Thyroid gland (tissue), 4 donors: Measurements from ENCODE around the gene PCDHB13. TPM values are rescaled to one million over a fixed set of nuclear protein-coding genes. Genes with fewer than 3 reads are reported as not detected.
"Not testable (repeated sequence)": the region's sequence is repeated elsewhere in the genome, so short reads cannot be mapped to it uniquely, and the experiment has no call there.

Source experiments
- DNase-seq, 2 donors: peaks; one replicate each; pipeline ENCODE4 v3.0.0-alpha.2; 2019
- H3K27ac ChIP-seq, 3 donors: fragments of 200-600 bp; sonication (generic); 1 replicate in 2 of 3; 2 replicates in 1 of 3; pipeline ENCODE4 v1.5.1; 2016 to 2019; ENCODE audit warnings: mild to moderate bottlenecking in 1 of 3, moderate library complexity in 1 of 3
- H3K27me3 ChIP-seq: fragments of 200-600 bp; sonication (generic); one replicate; pipeline ENCODE4 v1.5.1; 2019
- H3K36me3 ChIP-seq, 2 donors: fragments of 200-600 bp; sonication (generic); one replicate each; pipeline ENCODE4 v1.5.1; 2016 to 2019
- H3K4me1 ChIP-seq, 2 donors: fragments of 200-600 bp; sonication (generic); one replicate each; pipeline ENCODE4 v1.5.1; 2017 to 2019
- H3K4me3 ChIP-seq, 3 donors: fragments of 200-600 bp; sonication (generic); replicated peaks in 1 of 3; 1 replicate in 2 of 3; 2 replicates in 1 of 3; pipeline ENCODE4 v1.5.1; 2016; ENCODE audit warnings: mild to moderate bottlenecking in 1 of 3
- H3K9me3 ChIP-seq: fragments of 200-600 bp; sonication (generic); one replicate; pipeline ENCODE4 v1.5.1; 2017
- POLR2A ChIP-seq, 2 donors: fragments of 450-650 bp; IDR thresholded peaks; one replicate each; pipeline ENCODE4 v1.6.1; 2017; ENCODE audit warnings: antibody characterized with exemption in 2 of 2, mild to moderate bottlenecking in 2 of 2, moderate library complexity in 1 of 2
- WGBS, 2 donors: methylation state at CpG; one replicate each; pipeline ENCODE4 v1.1.5; 2017; 5-methylcytosine and 5-hydroxymethylcytosine counted together
- intact Hi-C: fragments of 100-400 bp; cut with DNase I; formaldehyde crosslinking; loops from one replicate; pipeline ENCODE4 v1.15.1; 2023
- total RNA-seq, 4 donors: library from RNA; depleted of rRNA; stranded (reverse); fragments of >200 nt; gene quantifications; one replicate each; pipeline ENCODE4 v1.2.3, GENCODE V29; 2016
- TF ChIP-seq, protein P1 (sequence below), 6 experiments: fragments of 200-600 bp in 3 of 6; fragments of 450-650 bp in 3 of 6; sonication (generic) in 3 of 6; IDR thresholded peaks; one replicate each; pipeline ENCODE4 v1.5.1; 2016 to 2019; ENCODE audit warnings: antibody characterized with exemption in 6 of 6, mild to moderate bottlenecking in 2 of 6, inconsistent platforms in 1 of 6, moderate library complexity in 1 of 6

PCDHB13 gene
- total RNA-seq, result 1 to 10 TPM; 4.0 to 7.2 (median 5.2) TPM

GRCh38 chr5:141213656-141214339, at the start of gene PCDHB13:
Gene PCDHB13, plus strand, starts transcription at chr5:141213919. Its CDS starts 205 bp downstream, at chr5:141214124.
- DNase-seq, result peak; percentile 29 to 54
- intact Hi-C loops, H3K36me3 ChIP-seq, H3K27me3 ChIP-seq, H3K9me3 ChIP-seq, H3K4me3 ChIP-seq, H3K27ac ChIP-seq, H3K4me1 ChIP-seq: not testable (repeated sequence)
- TF ChIP-seq, protein P1, sequence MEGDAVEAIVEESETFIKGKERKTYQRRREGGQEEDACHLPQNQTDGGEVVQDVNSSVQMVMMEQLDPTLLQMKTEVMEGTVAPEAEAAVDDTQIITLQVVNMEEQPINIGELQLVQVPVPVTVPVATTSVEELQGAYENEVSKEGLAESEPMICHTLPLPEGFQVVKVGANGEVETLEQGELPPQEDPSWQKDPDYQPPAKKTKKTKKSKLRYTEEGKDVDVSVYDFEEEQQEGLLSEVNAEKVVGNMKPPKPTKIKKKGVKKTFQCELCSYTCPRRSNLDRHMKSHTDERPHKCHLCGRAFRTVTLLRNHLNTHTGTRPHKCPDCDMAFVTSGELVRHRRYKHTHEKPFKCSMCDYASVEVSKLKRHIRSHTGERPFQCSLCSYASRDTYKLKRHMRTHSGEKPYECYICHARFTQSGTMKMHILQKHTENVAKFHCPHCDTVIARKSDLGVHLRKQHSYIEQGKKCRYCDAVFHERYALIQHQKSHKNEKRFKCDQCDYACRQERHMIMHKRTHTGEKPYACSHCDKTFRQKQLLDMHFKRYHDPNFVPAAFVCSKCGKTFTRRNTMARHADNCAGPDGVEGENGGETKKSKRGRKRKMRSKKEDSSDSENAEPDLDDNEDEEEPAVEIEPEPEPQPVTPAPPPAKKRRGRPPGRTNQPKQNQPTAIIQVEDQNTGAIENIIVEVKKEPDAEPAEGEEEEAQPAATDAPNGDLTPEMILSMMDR (IDR thresholded peaks at IDR 0.05), result peak in 3 of 6 experiments; percentile 35 to 43 (median 40)
- 8 to 13% methylated on average over 11 to 12 of the region's 18 CpGs for WGBS, 2 donors

GRCh38 chr5:141172381-141173204, 41.1 kb upstream of the PCDHB13 start, which contains the start of gene PCDHB7:
Gene PCDHB7, plus strand, starts transcription at chr5:141172644. Its CDS starts 192 bp downstream, at chr5:141172836.
- DNase-seq, result peak; percentile 4 to 23
- Histone ChIP-seq H3K27ac (no peak within 1 kb of the TSS), H3K9me3 (no peaks in the 10 kb centered on the region), H3K4me3 (no peak within 1 kb of the TSS), H3K36me3 (no peaks in the 10 kb centered on the region), H3K4me1 (no peaks in the 10 kb centered on the region), H3K27me3 (no peaks in the 10 kb centered on the region)
- no peak for TF ChIP-seq POLR2A (IDR thresholded peaks at IDR 0.05)
- TF ChIP-seq, protein P1 (IDR thresholded peaks at IDR 0.05), result peak in 2 of 6 experiments; percentile 21 to 38
- intact Hi-C loops, result no loop called here
- 21 to 43% methylated on average over 20 of the region's 20 CpGs for WGBS, 2 donors

GRCh38 chr5:141174291-141175104, 39.2 kb upstream of the PCDHB13 start:
- H3K27me3 ChIP-seq, H3K9me3 ChIP-seq, H3K4me1 ChIP-seq, DNase-seq, H3K36me3 ChIP-seq, intact Hi-C loops, H3K4me3 ChIP-seq, H3K27ac ChIP-seq: not testable (repeated sequence)
- WGBS, 2 donors, result 30 to 65% methylated on average over 55 to 76 of the region's 79 CpGs

- Histone ChIP-seq H3K9me3 (no peaks in the 10 kb centered on the region), H3K4me3 (no peak overlapping the region), H3K36me3 (no peaks in the 10 kb centered on the region), H3K27me3 (no peaks in the 10 kb centered on the region), H3K27ac (no peak overlapping the region), H3K4me1 (no peaks in the 10 kb centered on the region)
- intact Hi-C loops, result no loop called here
- TF ChIP-seq, protein P1 (IDR thresholded peaks at IDR 0.05), result no peak
- no peak for TF ChIP-seq POLR2A (IDR thresholded peaks at IDR 0.05)
- no peak for DNase-seq
- WGBS, 2 donors, result 44 to 66% methylated on average over 1 of the region's 1 CpG
Observed at GRCh38 chr5:141175933-141176332, 37.8 kb upstream of the PCDHB13 start.

- H3K27ac ChIP-seq, H3K27me3 ChIP-seq, H3K36me3 ChIP-seq, DNase-seq, H3K9me3 ChIP-seq, H3K4me1 ChIP-seq, H3K4me3 ChIP-seq, intact Hi-C loops: not testable (repeated sequence)
- WGBS, 2 donors, result 24 to 49% methylated on average over 14 to 17 of the region's 18 CpGs
Observed at GRCh38 chr5:141177577-141178191, 36.0 kb upstream of the PCDHB13 start, which contains the start of gene PCDHB8. Gene PCDHB8, plus strand, starts transcription at chr5:141177790. Its CDS starts 245 bp downstream, at chr5:141178035.

DNA sequence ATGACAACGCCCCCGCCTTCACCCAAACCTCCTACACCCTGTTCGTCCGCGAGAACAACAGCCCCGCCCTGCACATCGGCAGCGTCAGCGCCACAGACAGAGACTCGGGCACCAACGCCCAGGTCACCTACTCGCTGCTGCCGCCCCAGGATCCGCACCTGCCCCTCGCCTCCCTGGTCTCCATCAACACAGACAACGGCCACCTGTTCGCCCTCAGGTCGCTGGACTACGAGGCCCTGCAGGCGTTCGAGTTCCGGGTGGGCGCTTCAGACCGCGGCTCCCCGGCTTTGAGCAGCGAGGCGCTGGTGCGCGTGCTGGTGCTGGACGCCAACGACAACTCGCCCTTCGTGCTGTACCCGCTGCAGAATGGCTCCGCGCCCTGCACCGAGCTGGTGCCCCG, 34.3 kb upstream of the PCDHB13 start:
- DNase-seq, H3K4me3 ChIP-seq, H3K27ac ChIP-seq, intact Hi-C loops, H3K4me1 ChIP-seq, H3K36me3 ChIP-seq, H3K27me3 ChIP-seq, H3K9me3 ChIP-seq: not testable (repeated sequence)
- 27 to 67% methylated on average over 35 of the region's 39 CpGs for WGBS, 2 donors

GRCh38 chr5:141179876-141180275, 33.8 kb upstream of the PCDHB13 start:
- WGBS, 2 donors, result 28 to 66% methylated on average over 5 to 14 of the region's 32 CpGs
- H3K27me3 ChIP-seq, intact Hi-C loops, H3K9me3 ChIP-seq, H3K4me1 ChIP-seq, H3K36me3 ChIP-seq, H3K4me3 ChIP-seq, H3K27ac ChIP-seq, DNase-seq: not testable (repeated sequence)
